Gastrocnemius medialis (tissue), 4 donors: ENCODE results near the gene NTRK3. TPM values are rescaled to one million over a fixed set of nuclear protein-coding genes. Genes with fewer than 3 reads are reported as not detected.

Source experiments
- ATAC-seq, 2 donors: fragments of 150-250 bp; one replicate each; pipeline ENCODE4 v1.9.1; 2016
- DNase-seq, 2 donors: peaks; one replicate each; pipeline ENCODE4 v3.0.0-alpha.2; 2019
- H3K27ac ChIP-seq, 4 donors: fragments of 200-600 bp; sonication (generic); 1 replicate in 1 of 4; 2 replicates in 3 of 4; pipeline ENCODE4 v1.5.1; 2016 to 2018; ENCODE audit warnings: mild to moderate bottlenecking in 2 of 4, moderate library complexity in 1 of 4
- H3K27me3 ChIP-seq, 3 donors: fragments of 200-600 bp; sonication (generic) in 2 of 3; 1 replicate in 1 of 3; 2 replicates in 2 of 3; pipeline versions ENCODE4 v1.5.1 to v1.6.0; 2016 to 2019; ENCODE audit warnings: mild to moderate bottlenecking in 1 of 3, moderate library complexity in 1 of 3
- H3K36me3 ChIP-seq, 2 donors: fragments of 200-600 bp; sonication (generic) in 1 of 2; one replicate each; pipeline ENCODE4 v1.5.1; 2017 to 2018
- H3K4me1 ChIP-seq, 2 donors: fragments of 200-600 bp; sonication (generic) in 1 of 2; one replicate each; pipeline ENCODE4 v1.5.1; 2016 to 2017; ENCODE audit warnings: mild to moderate bottlenecking in 2 of 2
- H3K4me3 ChIP-seq, 4 donors: fragments of 200-600 bp; sonication (generic) in 3 of 4; 1 replicate in 1 of 4; 2 replicates in 3 of 4; pipeline ENCODE4 v1.5.1; 2016 to 2019; ENCODE audit warnings: mild to moderate bottlenecking in 2 of 4
- H3K9me3 ChIP-seq, 3 donors: fragments of 200-600 bp; sonication (generic) in 2 of 3; 1 replicate in 1 of 3; 2 replicates in 2 of 3; pipeline ENCODE4 v1.5.1; 2016 to 2019
- POLR2A ChIP-seq, 2 donors: fragments of 450-650 bp; IDR thresholded peaks; one replicate each; pipeline ENCODE4 v1.6.1; 2017; ENCODE audit warnings: antibody characterized with exemption in 2 of 2, mild to moderate bottlenecking in 2 of 2, moderate library complexity in 2 of 2
- in situ Hi-C, 4 donors: fragments of 200-750 bp; cut with MboI; loops; one replicate each; pipeline versions ENCODE4 v1.15.0 to v1.8.0; 2017; ENCODE audit warnings: low sequenced_read_pairs in 4 of 4
- intact Hi-C: fragments of 100-400 bp; cut with DNase I; formaldehyde crosslinking; loops from one replicate; pipeline ENCODE4 v1.15.1; 2023; ENCODE audit warnings: low total_unique reads
- total RNA-seq, 4 donors: library from RNA; depleted of rRNA; stranded (reverse); fragments of >200 nt; gene quantifications; one replicate each; pipeline versions ENCODE4 v1.1.0 to v1.2.3, GENCODE V29; 2016
- TF ChIP-seq, protein P1 (sequence below), 5 experiments: fragments of 450-650 bp in 3 of 5; fragments of 200-600 bp in 2 of 5; sonication (generic) in 2 of 5; IDR thresholded peaks in 4 of 5; conservative IDR thresholded peaks in 1 of 5; 1 replicate in 4 of 5; 2 replicates in 1 of 5; pipeline ENCODE4 v1.5.1; 2016 to 2019; ENCODE audit warnings: antibody characterized with exemption in 5 of 5, mild to moderate bottlenecking in 3 of 5, moderate library complexity in 3 of 5

NTRK3 gene
- total RNA-seq, 4 donors from 2014 or later = 0.61 to 2.7 (median 0.77) TPM

DNA sequence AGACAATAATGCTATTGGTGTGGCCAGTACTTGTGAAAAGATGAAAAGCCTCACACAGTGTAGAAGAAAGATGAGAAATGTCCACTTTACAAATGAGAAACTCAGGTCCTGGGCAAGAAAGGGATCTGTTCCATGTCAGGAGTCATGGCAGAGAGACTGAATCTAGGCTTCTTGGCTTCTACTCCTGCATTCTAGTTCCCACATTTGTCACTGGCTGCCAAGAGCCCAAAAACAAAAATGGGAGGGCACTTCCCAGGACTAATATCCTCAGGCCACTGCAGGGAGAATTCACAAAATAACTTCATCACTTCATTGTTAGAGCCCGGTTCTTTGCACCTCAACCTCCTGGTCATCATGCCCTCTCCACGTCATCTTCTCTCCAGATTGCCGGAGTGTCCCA lies 337.5 kb downstream of the NTRK3 start:
- TF ChIP-seq, protein P1, sequence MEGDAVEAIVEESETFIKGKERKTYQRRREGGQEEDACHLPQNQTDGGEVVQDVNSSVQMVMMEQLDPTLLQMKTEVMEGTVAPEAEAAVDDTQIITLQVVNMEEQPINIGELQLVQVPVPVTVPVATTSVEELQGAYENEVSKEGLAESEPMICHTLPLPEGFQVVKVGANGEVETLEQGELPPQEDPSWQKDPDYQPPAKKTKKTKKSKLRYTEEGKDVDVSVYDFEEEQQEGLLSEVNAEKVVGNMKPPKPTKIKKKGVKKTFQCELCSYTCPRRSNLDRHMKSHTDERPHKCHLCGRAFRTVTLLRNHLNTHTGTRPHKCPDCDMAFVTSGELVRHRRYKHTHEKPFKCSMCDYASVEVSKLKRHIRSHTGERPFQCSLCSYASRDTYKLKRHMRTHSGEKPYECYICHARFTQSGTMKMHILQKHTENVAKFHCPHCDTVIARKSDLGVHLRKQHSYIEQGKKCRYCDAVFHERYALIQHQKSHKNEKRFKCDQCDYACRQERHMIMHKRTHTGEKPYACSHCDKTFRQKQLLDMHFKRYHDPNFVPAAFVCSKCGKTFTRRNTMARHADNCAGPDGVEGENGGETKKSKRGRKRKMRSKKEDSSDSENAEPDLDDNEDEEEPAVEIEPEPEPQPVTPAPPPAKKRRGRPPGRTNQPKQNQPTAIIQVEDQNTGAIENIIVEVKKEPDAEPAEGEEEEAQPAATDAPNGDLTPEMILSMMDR (IDR thresholded peaks at IDR 0.05 in 4 of 5, conservative IDR thresholded peaks at IDR 0.05 in 1 of 5) = no peak
- no peak for TF ChIP-seq POLR2A (IDR thresholded peaks at IDR 0.05)
- H3K27ac ChIP-seq = no peak overlapping the region
- H3K36me3 ChIP-seq = no peaks in the 10 kb centered on the region
- H3K9me3 ChIP-seq = no peaks in the 10 kb centered on the region
- no peaks in the 10 kb centered on the region for H3K27me3 ChIP-seq
- H3K4me3 ChIP-seq = no peak overlapping the region
- ATAC-seq (no peak), DNase-seq (no peak)
- intact Hi-C loops (no loop called here), in situ Hi-C loops (loop anchor here in 1 of 4 donors (10.0 kb wide), 1 partner anchor 64 kb away; no protein-coding TSS in a partner anchor)
- no peaks in the 10 kb centered on the region for H3K4me1 ChIP-seq

DNA sequence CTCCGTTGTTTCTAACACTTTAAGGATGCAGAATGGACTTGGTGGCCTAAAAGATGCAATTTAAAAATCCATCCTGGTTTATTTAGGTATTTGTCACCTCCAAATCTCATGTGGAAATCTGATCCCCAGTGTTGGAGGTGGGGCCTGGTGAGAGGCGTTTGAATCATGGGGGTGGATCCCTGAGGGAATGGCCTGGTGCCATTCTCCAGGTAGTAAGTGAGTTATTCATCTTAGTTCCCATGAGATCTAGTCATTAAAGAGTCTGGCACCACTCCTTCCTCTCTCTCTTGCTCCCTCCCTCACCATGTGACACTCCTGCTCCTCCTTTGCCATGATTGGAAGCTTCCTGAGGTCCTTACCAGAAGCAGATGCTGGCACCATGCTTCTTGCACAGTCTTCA lies 339.1 kb downstream of the NTRK3 start:
- Histone ChIP-seq H3K9me3 (no peaks in the 10 kb centered on the region), H3K4me3 (no peak overlapping the region), H3K36me3 (no peaks in the 10 kb centered on the region), H3K27ac (no peak overlapping the region), H3K4me1 (no peaks in the 10 kb centered on the region), H3K27me3 (no peaks in the 10 kb centered on the region)
- in situ Hi-C loops (loop anchor here in 1 of 4 donors (10.0 kb wide), 1 partner anchor 63 kb away; no protein-coding TSS in a partner anchor), intact Hi-C loops (no loop called here)
- no peak for TF ChIP-seq POLR2A (IDR thresholded peaks at IDR 0.05)
- TF ChIP-seq, protein P1 (IDR thresholded peaks at IDR 0.05 in 4 of 5, conservative IDR thresholded peaks at IDR 0.05 in 1 of 5) = no peak
- ATAC-seq = no peak
- DNase-seq = no peak

DNA sequence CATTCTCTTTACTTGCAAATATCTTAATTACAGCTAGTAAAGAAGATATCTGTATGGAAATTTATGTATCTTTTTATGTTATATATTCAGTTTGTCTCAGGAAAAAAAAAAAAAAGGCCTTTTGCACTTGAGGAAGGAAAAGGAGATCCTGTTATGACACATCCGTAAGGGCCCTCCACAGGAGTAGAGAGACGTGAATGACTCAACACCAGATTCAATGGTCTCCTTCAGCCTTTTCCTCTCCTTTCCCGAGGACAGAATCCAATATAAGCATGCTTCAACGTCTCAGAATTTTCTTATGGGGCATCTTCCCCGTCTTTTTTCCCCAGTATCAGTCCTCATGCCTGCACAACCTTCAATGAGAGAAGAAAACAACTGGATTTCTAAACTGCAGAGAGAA lies 340.3 kb downstream of the NTRK3 start:
- intact Hi-C loops = no loop called here
- ATAC-seq (no peak), DNase-seq (no peak)
- Histone ChIP-seq H3K36me3 (no peaks in the 10 kb centered on the region), H3K27me3 (no peaks in the 10 kb centered on the region), H3K9me3 (no peaks in the 10 kb centered on the region), H3K27ac (no peak overlapping the region), H3K4me1 (no peaks in the 10 kb centered on the region), H3K4me3 (no peak overlapping the region)
- TF ChIP-seq, protein P1 (IDR thresholded peaks at IDR 0.05 in 4 of 5, conservative IDR thresholded peaks at IDR 0.05 in 1 of 5) = no peak
- TF ChIP-seq POLR2A (IDR thresholded peaks at IDR 0.05) = no peak
- in situ Hi-C loops = loop anchor here in 1 of 4 donors (10.0 kb wide), 1 partner anchor 61 kb away; no protein-coding TSS in a partner anchor

DNA sequence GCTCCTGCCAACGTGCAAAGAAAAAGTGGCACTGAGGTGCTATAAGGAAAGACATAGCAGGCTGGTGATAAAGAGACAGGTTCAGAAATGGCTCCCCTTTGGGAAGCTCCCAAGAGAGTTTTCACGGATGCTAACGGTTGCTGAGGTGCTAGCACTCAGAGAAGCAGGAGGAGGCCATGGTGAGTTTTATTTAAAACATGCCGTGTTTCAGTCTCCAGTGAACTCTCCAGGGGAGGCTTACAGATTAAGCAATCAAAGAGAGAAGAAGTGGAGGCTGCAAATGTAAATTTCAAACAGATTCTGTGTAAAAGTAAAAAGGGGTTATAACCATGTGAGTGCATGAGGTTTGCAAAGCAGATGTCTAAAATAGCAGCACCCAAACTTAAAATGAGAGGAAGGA lies 346.2 kb downstream of the NTRK3 start:
- no peak for DNase-seq
- TF ChIP-seq POLR2A (IDR thresholded peaks at IDR 0.05) = no peak
- TF ChIP-seq, protein P1 (IDR thresholded peaks at IDR 0.05 in 4 of 5, conservative IDR thresholded peaks at IDR 0.05 in 1 of 5) = no peak
- Histone ChIP-seq H3K27me3 (no peaks in the 10 kb centered on the region), H3K36me3 (no peaks in the 10 kb centered on the region), H3K4me3 (no peak overlapping the region), H3K9me3 (no peaks in the 10 kb centered on the region), H3K27ac (no peak overlapping the region), H3K4me1 (no peaks in the 10 kb centered on the region)
- no peak for ATAC-seq
- in situ Hi-C loops = loop anchor here in 1 of 4 donors (10.0 kb wide), 1 partner anchor 56 kb away; no protein-coding TSS in a partner anchor
- intact Hi-C loops = no loop called here
